ENCODE results near the gene CD8A.

- TF ChIP-seq CTCF (IDR thresholded peaks at IDR 0.05) (no peak), POLR2AphosphoS5 (IDR thresholded peaks at IDR 0.05) (no peak)
Observed at GRCh38 chr2:86793752-86794151, 3.0 kb upstream of the CD8A start.

Measured in prostate gland (tissue), 2 donors.